Right ventricle myocardium superior (tissue), 1 donor: Measurements from ENCODE around the gene BSDC1. TPM values are rescaled to one million over a fixed set of nuclear protein-coding genes. Genes with fewer than 3 reads are reported as not detected.

Source experiments
- ATAC-seq: fragments of 200-7000 bp; cut with Tn5 transposase; one replicate; pipeline ENCODE4 v1.9.1; 2020; ENCODE audit warnings: mild to moderate bottlenecking; ENCODE audit not compliant: poor library complexity
- DNase-seq: peaks from one replicate; pipeline ENCODE4 v3.0.0-alpha.2; 2020
- intact Hi-C: fragments of 100-400 bp; cut with DNase I; formaldehyde crosslinking; loops from one replicate; pipeline ENCODE4 v1.11.2; 2022
- total RNA-seq: library from RNA; stranded (reverse); fragmentation: NEBNext Ultra II Directional; extraction: Animal tissue kit (Norgen Biotek cat#: 25700); gene quantifications from one replicate; pipeline ENCODE4 v1.2.1, GENCODE V29; 2021
- donor health status: DM: no; HTN: yes; CAD: no; lungs with severe emphysema.

The BSDC1 gene
- total RNA-seq, 1 donor from 2014 or later, result 43.7 TPM

GRCh38 chr1:32345289-32345827, 48.9 kb downstream of the BSDC1 start:
- ATAC-seq (no peak), DNase-seq (peak; percentile 45)
- intact Hi-C loops, result no loop called here

DNA sequence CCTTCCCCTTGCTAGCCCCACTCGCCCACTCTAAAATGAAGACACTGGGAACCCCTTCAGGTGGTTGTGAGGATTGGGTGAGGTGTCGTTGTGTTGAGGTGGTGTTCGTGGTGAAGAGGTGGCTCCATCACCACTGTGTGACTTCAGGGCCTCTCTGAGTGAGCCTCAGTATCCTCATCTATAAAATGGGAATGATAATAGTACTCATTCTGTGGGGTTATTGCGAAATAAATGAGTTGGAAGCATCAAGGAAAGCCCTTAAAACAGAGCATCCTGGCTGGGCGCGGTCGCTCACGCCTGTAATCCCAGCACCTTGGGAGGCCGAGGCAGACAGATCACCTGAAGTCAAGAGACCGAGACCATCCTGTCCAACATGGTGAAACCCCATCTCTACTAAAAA, 51.5 kb downstream of the BSDC1 start:
- intact Hi-C loops, result no loop called here
- ATAC-seq (no peak), DNase-seq (peak; percentile 14)

GRCh38 chr1:32341971-32342370, 52.3 kb downstream of the BSDC1 start:
- ATAC-seq (no peak), DNase-seq (no peak)
- intact Hi-C loops, result no loop called here

DNA sequence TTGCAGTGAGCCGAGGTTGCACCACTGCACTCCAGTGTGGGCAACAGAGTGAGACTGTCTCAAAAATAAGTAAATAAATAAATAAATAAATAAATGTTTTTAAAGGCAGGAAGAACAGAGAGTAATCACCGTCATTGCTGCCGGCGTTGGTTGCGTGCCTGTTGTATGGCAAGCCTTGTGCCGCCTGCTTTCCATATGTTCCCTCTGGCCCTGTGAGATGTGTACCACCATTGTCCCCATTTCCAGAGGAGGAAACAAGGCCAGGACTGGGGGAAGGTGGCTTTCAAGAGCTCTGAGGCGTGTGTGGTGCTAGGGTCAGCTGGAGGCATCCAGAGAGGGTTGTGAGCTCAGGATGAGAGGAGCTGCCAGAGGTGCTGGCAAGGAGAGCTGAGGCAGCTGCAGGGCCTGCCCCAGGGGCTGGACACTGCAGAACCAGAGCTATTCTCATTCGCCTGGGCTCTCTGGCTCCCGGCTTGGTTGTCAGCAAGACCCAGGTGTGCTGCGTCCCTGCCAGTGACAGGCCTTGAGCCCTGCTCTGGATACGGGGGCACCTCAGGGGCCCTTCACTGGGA, 53.0 kb downstream of the BSDC1 start:
- intact Hi-C loops, result no loop called here
- DNase-seq (peak; percentile 70), ATAC-seq (peak; percentile 35)

- peak; percentile 39 for DNase-seq
- no peak for ATAC-seq
- intact Hi-C loops, result no loop called here
Observed at GRCh38 chr1:32339363-32339978, 54.8 kb downstream of the BSDC1 start.

- intact Hi-C loops, result no loop called here
- ATAC-seq (no peak), DNase-seq (peak; percentile 43)
Observed at GRCh38 chr1:32338637-32339145, 55.5 kb downstream of the BSDC1 start.

DNA sequence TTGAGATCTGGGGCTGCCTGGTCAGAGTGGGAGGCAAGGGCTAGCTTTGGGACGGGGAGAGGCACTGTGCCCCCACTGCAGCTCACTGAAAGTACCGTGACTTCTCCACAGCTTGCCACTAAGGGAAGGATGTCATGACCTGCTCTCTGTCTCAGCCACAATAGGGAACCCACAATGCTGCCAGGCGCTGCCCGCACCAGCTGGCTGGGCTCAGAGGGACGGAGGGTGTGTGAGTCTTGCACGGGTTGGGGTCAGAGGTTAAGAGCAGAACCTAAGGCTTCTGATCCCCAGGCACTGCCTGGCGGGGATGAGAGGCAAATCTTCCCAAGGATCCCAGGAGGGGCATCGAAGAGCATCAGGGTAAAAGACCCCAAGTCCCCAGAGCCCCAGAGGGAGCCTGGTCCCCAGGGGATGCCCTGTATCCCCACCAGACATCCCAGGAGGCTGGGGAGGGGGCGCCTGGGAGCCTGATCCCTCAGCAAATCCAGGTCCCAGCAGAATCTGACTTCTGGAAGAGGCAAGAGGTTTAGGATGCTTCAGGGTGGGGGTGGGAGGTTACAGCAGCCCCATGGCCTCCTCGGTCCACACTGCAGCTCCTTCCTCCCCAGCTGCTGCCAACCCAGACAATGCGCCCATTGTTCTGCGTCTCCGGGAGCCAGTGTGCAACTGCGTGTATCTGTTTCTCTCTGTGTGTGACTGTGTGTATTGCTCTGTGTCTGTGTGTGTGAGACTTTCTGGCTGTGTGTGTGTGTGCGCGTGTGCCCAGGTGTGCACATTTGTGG, 56.2 kb downstream of the BSDC1 start:
- ATAC-seq (peak; percentile 36), DNase-seq (peak; percentile 67)
- intact Hi-C loops, result no loop called here

DNA sequence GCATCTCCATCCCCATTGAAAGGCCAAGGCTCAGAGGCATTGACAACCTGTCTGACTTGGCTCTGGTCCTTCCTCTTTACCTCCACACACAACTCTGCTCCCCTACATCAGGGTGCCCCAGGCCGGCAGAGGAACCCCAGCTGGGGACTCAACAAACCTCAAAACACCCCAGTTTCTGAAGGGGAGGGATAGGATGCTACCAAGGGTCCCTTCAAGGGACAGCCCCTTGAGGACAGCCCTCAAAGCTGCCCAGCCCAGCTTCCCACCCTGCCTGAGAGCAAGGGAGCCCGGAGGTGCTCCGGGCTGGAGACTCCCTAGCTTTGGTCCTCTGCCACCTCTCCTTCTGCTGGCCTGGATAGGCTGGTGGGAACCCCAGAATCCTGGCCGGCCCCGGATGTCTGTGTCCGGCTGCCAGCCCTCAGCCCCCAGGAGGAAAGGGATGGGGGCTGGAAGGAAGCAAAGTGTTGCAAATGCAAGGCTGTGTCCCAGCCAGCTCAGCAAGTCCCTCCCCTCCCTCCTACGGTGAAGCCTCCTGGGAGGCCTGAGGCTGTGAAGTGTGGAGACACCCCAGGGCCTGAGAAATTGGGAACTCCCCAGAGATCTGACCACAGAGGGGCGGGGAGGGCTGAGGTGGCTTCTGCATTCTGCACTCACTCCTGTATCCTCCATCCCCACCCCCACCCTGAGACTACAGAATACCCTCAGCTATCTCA, 57.1 kb downstream of the BSDC1 start:
- DNase-seq, result peak; percentile 75
- intact Hi-C loops, result no loop called here
- peak; percentile 44 for ATAC-seq

DNA sequence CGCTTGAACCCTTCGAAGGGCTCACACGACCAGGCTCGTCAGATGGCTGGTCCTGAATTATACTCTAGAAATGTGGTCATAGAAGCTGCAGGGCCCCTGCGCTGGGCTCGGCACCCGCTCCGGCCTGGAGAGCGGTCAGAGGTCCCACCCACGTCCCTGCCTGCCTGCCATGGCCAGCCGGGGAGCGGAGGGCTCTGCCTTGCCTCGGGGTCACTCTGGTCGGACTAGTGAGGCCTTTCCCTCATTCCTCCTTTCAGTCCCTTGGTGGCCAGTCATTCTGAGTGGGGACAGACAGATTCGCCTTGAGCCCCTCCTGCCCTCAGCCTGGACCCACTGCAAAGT, 57.7 kb downstream of the BSDC1 start:
- peak; percentile 23 for ATAC-seq
- intact Hi-C loops, result no loop called here
- DNase-seq, result peak; percentile 59

- DNase-seq (peak; percentile 93), ATAC-seq (peak; percentile 73)
- intact Hi-C loops, result loop anchor here (2.0 kb wide), 1 partner anchor 27 kb away; the partner anchor contains the start of genes FAM229A and TSSK3
Observed at GRCh38 chr1:32335790-32336590, 58.3 kb downstream of the BSDC1 start, which contains the start of gene MARCKSL1. Gene MARCKSL1 (minus strand): TSS chr1:32336233. CDS start chr1:32336033, 200 bp downstream.

DNA sequence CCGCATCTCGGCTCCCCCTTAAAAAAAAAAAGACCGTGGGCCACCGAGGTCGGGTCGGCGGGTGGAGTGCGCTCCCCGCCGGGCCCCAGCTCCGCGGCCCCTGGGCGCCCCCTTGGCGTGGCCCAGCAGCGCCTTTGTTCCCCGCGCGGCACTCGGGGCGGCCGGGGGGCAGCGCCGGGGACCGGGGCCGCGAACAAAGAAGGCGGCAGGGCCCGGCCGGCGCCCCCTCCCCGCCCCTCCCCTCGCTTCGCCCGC, 58.8 kb downstream of the BSDC1 start:
- DNase-seq (no peak), ATAC-seq (no peak)
- intact Hi-C loops, result loop anchor here (2.0 kb wide), 1 partner anchor 27 kb away; the partner anchor contains the start of genes FAM229A and TSSK3

DNA sequence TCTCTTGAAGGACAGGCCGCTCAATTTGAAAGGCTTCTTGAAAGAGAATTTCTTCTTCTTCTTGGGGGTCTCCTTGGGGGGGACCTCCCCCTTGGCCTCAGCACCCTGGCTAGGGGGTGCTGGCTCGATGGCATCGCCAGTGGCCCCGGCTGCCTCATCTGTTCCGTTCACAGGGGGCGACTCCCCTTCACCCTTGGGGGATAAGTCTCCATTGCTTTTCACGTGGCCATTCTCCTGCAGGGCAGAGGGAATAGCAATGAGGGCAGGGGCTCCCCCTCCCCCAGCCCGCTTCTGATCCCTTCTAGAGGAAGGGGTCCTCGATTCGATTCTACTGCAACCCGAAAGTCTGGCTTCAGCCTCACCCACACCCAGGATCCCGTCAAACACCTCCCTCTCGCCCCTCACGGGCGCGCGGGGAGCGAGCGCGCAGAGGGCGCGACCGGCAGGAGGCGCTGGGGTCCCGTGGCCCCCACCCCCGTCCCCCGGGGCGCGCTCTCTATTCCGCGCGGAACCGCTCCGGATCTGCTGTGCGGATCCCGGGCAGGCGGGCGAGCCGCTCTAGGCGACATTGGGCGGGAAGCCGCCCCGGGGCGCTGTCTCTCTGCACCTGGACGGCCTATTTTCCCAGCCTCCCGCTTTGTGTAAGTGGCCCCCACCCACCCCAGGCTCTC, 59.2 kb downstream of the BSDC1 start:
- ATAC-seq (peak; percentile 47), DNase-seq (peak; percentile 73)
- intact Hi-C loops, result loop anchor here (2.0 kb wide), 1 partner anchor 28 kb away; the partner anchor contains the start of genes FAM229A and TSSK3

DNA sequence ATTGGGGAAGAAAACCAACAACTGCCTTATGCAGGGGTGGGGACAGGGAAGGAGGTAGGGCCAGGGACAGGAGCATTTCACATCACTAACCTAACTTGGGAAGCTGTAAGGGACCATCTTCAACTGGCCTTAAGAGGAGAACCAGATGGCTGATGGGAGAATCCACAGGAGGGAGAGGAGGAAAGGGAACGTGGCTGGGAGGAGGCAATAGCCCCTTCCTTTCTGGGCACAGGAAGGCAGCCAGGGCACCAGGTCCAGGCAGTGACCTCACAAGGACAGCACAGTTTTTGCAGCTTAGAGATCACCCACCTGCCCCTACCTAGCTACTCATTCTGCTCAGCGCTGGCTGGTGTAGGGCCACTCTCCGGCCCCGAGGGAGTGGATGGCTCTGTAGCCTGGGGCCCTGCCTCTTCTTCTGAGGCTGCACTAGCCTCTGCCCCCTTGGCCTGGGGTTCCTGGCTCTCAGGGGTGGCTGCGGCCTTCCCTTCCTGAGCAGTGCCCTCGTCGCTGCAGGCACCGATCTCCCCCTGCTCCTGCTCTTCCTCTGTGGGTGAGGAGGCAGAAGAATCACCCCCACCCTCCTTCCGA, 59.9 kb downstream of the BSDC1 start:
- ATAC-seq, result no peak
- intact Hi-C loops, result loop anchor here (2.0 kb wide), 1 partner anchor 28 kb away; the partner anchor contains the start of genes FAM229A and TSSK3
- DNase-seq, result peak; percentile 40

GRCh38 chr1:32333251-32333963, 60.8 kb downstream of the BSDC1 start:
- ATAC-seq (no peak), DNase-seq (no peak)
- intact Hi-C loops, result no loop called here

GRCh38 chr1:32332290-32333079, 61.8 kb downstream of the BSDC1 start:
- intact Hi-C loops, result no loop called here
- ATAC-seq, result no peak
- DNase-seq, result peak; percentile 10

GRCh38 chr1:32331549-32331948, 62.7 kb downstream of the BSDC1 start:
- intact Hi-C loops, result no loop called here
- ATAC-seq (no peak), DNase-seq (no peak)
